Brain microvascular endothelial cell (primary cell): Measurements from ENCODE around the gene CFI.
"Not testable (repeated sequence)": the region's sequence is repeated elsewhere in the genome, so short reads cannot be mapped to it uniquely, and the experiment has no call there.

ENCODE experiments used
- DNase-seq: peaks from one replicate; pipeline ENCODE4 v3.0.0-alpha.2; 2020
- H3K27ac ChIP-seq: fragments of 250-450 bp; sonication (Bioruptor Pico); 2 replicates; pipeline ENCODE4 v1.5.1; 2020; ENCODE audit warnings: mild to moderate bottlenecking, moderate library complexity
- H3K27me3 ChIP-seq: fragments of 250-450 bp; sonication (Bioruptor Pico); replicated peaks from 2 replicates; pipeline ENCODE4 v1.5.1; 2020; ENCODE audit warnings: mild to moderate bottlenecking
- H3K36me3 ChIP-seq: fragments of 250-450 bp; sonication (Bioruptor Pico); replicated peaks from 2 replicates; pipeline ENCODE4 v1.5.1; 2020; ENCODE audit warnings: mild to moderate bottlenecking
- H3K4me3 ChIP-seq: 2 replicates; pipeline ENCODE4 v1.5.1; 2011; ENCODE audit warnings: low read depth, mild to moderate bottlenecking, control low read depth, low read length, moderate library complexity
- CTCF ChIP-seq: IDR thresholded peaks from 2 replicates; pipeline ENCODE4 v1.5.1; 2011; ENCODE audit warnings: low read depth, mild to moderate bottlenecking, moderate library complexity, low read length, control low read depth, inconsistent platforms; ENCODE audit errors: missing control alignments
- in situ Hi-C: cut with HindIII; loops from 2 replicates; pipeline ENCODE4 v1.10.0; 2017; ENCODE audit warnings: low sequenced_read_pairs, low pct_ligation_motif_present

Gene CFI

GRCh38 chr4:109795059-109795458 is 6.7 kb downstream of the CFI start:
- Histone ChIP-seq H3K27me3 (no peaks in the 10 kb centered on the region), H3K4me3 (no peak overlapping the region), H3K27ac (no peak overlapping the region), H3K36me3 (no peaks in the 10 kb centered on the region)
- DNase-seq: no peak
- in situ Hi-C loops: no loop called here
- no peak for TF ChIP-seq CTCF

GRCh38 chr4:109787807-109788206 is 14.0 kb downstream of the CFI start:
- Histone ChIP-seq H3K27me3 (no peaks in the 10 kb centered on the region), H3K36me3 (no peaks in the 10 kb centered on the region), H3K4me3 (no peak overlapping the region), H3K27ac (no peak overlapping the region)
- in situ Hi-C loops: no loop called here
- TF ChIP-seq CTCF: no peak
- DNase-seq: no peak

GRCh38 chr4:109786846-109787245 is 15.0 kb downstream of the CFI start:
- H3K36me3 ChIP-seq: no peaks in the 10 kb centered on the region
- in situ Hi-C loops: no loop called here
- H3K4me3 ChIP-seq: no peak overlapping the region
- DNase-seq: no peak
- no peaks in the 10 kb centered on the region for H3K27me3 ChIP-seq
- H3K27ac ChIP-seq: no peak overlapping the region
- TF ChIP-seq CTCF: no peak

- H3K36me3 ChIP-seq, in situ Hi-C loops, H3K27ac ChIP-seq, H3K27me3 ChIP-seq, DNase-seq, H3K4me3 ChIP-seq: not testable (repeated sequence)
These were observed 19.7 kb downstream of the CFI start for GRCh38 chr4:109782092-109782491.

GRCh38 chr4:109764789-109765402 is 36.9 kb downstream of the CFI start:
- in situ Hi-C loops: no loop called here
- no peaks in the 10 kb centered on the region for H3K36me3 ChIP-seq
- TF ChIP-seq CTCF: no peak

GRCh38 chr4:109764376-109764775 is 37.4 kb downstream of the CFI start:
- in situ Hi-C loops: no loop called here
- H3K27me3 ChIP-seq: no peaks in the 10 kb centered on the region
- H3K27ac ChIP-seq: no peak overlapping the region
- TF ChIP-seq CTCF: no peak
- no peaks in the 10 kb centered on the region for H3K36me3 ChIP-seq
- DNase-seq: no peak
- no peak overlapping the region for H3K4me3 ChIP-seq

More at GRCh38 chr4:109764789-109765402, 36.9 kb downstream of the CFI start:
- H3K27me3 ChIP-seq: no peaks in the 10 kb centered on the region
- no peak overlapping the region for H3K27ac ChIP-seq
- H3K4me3 ChIP-seq: no peak overlapping the region
- no peak for DNase-seq
